ENCODE results near the gene COL4A2. TPM values are rescaled to one million over a fixed set of nuclear protein-coding genes. Genes with fewer than 3 reads are reported as not detected.
"Not testable (repeated sequence)": the region's sequence is repeated elsewhere in the genome, so short reads cannot be mapped to it uniquely, and the experiment has no call there.

COL4A2 gene
- total RNA-seq, 1 donor from 2014 or later, result 159 TPM

DNA sequence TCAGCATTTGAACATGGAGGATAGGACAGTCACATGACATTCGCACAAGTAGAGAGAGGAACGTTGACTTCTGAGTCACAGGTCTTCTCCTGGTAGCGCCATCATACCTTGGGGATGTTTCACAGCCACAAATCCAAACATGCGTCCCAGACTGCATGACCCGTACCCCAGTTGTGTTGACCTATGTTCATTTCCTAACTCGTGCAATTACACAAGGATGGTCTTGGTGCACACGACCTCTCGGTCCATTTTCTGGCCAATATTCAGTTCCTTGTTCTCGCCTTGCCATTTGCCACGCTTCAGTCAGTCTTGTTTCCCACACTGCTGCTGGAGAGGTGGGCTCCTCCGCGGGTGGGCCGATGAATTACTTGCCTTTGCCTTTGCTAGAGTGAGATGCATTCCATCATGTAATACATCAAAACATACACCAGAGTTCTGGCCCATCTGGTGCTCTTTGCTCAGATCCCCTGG lies 87.3 kb downstream of the COL4A2 start:
- H3K36me3 Mint-ChIP-seq (ENCODE audit: low read depth), result peaks cover 34% of the 10 kb centered on the region
- TF ChIP-seq, protein P1, sequence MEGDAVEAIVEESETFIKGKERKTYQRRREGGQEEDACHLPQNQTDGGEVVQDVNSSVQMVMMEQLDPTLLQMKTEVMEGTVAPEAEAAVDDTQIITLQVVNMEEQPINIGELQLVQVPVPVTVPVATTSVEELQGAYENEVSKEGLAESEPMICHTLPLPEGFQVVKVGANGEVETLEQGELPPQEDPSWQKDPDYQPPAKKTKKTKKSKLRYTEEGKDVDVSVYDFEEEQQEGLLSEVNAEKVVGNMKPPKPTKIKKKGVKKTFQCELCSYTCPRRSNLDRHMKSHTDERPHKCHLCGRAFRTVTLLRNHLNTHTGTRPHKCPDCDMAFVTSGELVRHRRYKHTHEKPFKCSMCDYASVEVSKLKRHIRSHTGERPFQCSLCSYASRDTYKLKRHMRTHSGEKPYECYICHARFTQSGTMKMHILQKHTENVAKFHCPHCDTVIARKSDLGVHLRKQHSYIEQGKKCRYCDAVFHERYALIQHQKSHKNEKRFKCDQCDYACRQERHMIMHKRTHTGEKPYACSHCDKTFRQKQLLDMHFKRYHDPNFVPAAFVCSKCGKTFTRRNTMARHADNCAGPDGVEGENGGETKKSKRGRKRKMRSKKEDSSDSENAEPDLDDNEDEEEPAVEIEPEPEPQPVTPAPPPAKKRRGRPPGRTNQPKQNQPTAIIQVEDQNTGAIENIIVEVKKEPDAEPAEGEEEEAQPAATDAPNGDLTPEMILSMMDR (conservative IDR thresholded peaks at IDR 0.05), result no peak
- H3K4me3 Mint-ChIP-seq, result no peak overlapping the region
- peaks cover 5% of the 10 kb centered on the region for H3K9me3 Mint-ChIP-seq
- no peaks in the 10 kb centered on the region for H3K27me3 Mint-ChIP-seq (ENCODE audit: low read depth)
- H3K4me1 Mint-ChIP-seq, result peaks cover 50% of the 10 kb centered on the region
- H3K27ac Mint-ChIP-seq (ENCODE audit: unreplicated experiment), result no peak overlapping the region
- no peak for DNase-seq (ENCODE audit: low read depth, low spot score)

GRCh38 chr13:110395616-110396015 lies 88.5 kb downstream of the COL4A2 start:
- H3K27ac Mint-ChIP-seq (ENCODE audit: unreplicated experiment); H3K4me3 Mint-ChIP-seq; DNase-seq (ENCODE audit: low read depth, low spot score); H3K27me3 Mint-ChIP-seq (ENCODE audit: low read depth); H3K9me3 Mint-ChIP-seq: not testable (repeated sequence)
- Mint-ChIP-seq H3K36me3 (ENCODE audit: low read depth) (peaks cover 31% of the 10 kb centered on the region), H3K4me1 (peaks cover 50% of the 10 kb centered on the region)

- no peak for DNase-seq (ENCODE audit: low read depth, low spot score)
- Mint-ChIP-seq H3K9me3 (peaks cover 5% of the 10 kb centered on the region), H3K27me3 (ENCODE audit: low read depth) (no peaks in the 10 kb centered on the region), H3K4me3 (no peak overlapping the region), H3K27ac (ENCODE audit: unreplicated experiment) (no peak overlapping the region), H3K36me3 (ENCODE audit: low read depth) (peaks cover 26% of the 10 kb centered on the region), H3K4me1 (peaks cover 44% of the 10 kb centered on the region)
- TF ChIP-seq, protein P1 (conservative IDR thresholded peaks at IDR 0.05), result no peak
These were observed 89.4 kb downstream of the COL4A2 start for GRCh38 chr13:110396476-110396875.

DNA sequence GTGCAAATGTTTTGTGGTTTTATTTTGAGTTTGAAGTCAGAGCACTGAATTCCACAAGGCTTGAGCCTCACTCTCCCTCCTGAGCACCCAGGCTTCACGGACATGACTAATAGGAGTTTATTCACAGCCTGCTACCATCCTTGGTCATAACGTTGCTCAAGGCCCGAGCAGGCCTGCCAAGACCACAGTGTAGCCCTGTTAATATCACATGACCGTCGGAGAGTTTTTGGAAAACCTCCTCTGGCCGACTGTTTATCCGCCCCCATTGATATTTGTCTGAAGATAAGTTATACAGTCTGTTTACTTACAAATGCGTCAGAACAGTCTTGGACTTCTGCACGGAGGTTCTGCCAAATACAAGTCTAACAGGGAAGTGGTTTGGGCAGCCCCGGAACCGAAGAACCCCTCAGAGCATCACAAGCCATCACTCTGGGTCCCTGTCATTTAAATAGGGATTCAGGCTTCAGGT lies 89.9 kb downstream of the COL4A2 start:
- Mint-ChIP-seq H3K27me3 (ENCODE audit: low read depth) (no peaks in the 10 kb centered on the region), H3K4me1 (peaks cover 39% of the 10 kb centered on the region), H3K4me3 (no peak overlapping the region), H3K36me3 (ENCODE audit: low read depth) (peaks cover 23% of the 10 kb centered on the region), H3K9me3 (peaks cover 5% of the 10 kb centered on the region), H3K27ac (ENCODE audit: unreplicated experiment) (no peak overlapping the region)
- DNase-seq (ENCODE audit: low read depth, low spot score), result no peak
- TF ChIP-seq, protein P1 (conservative IDR thresholded peaks at IDR 0.05), result no peak

DNA sequence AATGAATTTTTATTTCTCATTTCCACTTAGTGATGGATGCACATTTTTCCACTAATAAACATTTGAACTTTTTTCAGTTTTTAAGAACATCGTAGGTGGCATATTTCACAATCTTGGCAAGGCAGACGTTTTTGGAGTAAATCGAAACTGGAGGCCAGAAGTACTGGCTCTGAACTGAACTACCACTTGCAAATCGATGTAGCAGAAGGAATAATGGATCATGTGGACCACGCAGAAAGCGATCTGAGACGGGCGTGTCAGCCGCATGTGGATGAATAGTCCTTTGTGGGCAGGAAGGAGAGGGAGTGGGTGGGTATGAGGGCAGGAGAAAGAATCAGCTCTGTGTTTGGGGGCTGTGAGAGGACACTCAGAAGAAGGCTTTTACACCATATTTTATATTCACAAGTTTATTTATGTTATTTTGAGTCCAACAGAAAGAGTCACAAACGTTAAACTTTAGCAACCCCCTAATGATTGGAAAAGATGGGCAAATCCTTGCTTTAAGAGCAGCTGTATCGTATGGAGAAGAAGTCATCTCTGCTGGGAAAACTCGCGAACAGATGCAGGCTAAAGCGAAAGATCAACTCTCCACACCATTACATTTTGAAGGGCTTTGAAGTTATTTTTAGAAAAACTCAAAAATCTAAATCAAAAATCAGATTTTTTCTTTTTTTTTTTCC lies 90.5 kb downstream of the COL4A2 start:
- Mint-ChIP-seq H3K27me3 (ENCODE audit: low read depth) (no peaks in the 10 kb centered on the region), H3K4me3 (peak overlapping the region; percentile 7), H3K9me3 (peaks cover 4% of the 10 kb centered on the region), H3K4me1 (peaks cover 33% of the 10 kb centered on the region), H3K27ac (ENCODE audit: unreplicated experiment) (peak overlapping the region; percentile 29), H3K36me3 (ENCODE audit: low read depth) (peaks cover 18% of the 10 kb centered on the region)
- TF ChIP-seq, protein P1 (conservative IDR thresholded peaks at IDR 0.05), result no peak
- DNase-seq (ENCODE audit: low read depth, low spot score), result no peak

All from neural crest cell (in vitro differentiated cells).